ENCODE data around the gene ZSCAN31. TPM values are rescaled to one million over a fixed set of nuclear protein-coding genes. Genes with fewer than 3 reads are reported as not detected.
"Not testable (repeated sequence)": the region's sequence is repeated elsewhere in the genome, so short reads cannot be mapped to it uniquely, and the experiment has no call there.

The ZSCAN31 gene
- total RNA-seq, 1 donor from 2014 or later = 6.2 TPM

GRCh38 chr6:28326371-28326948 is 9.5 kb downstream of the ZSCAN31 start:
- no peak overlapping the region for H3K27ac Mint-ChIP-seq
- no peak for TF ChIP-seq CTCF (conservative IDR thresholded peaks at IDR 0.05)
- no peaks in the 10 kb centered on the region for H3K27me3 Mint-ChIP-seq
- no peaks in the 10 kb centered on the region for H3K4me1 Mint-ChIP-seq (ENCODE audit: unreplicated experiment)
- no peak overlapping the region for H3K4me3 Mint-ChIP-seq
- peaks cover 46% of the 10 kb centered on the region for H3K36me3 Mint-ChIP-seq
- peaks cover 22% of the 10 kb centered on the region for H3K9me3 Mint-ChIP-seq
- no peak for DNase-seq (ENCODE audit: extremely low spot score, unreplicated experiment)

GRCh38 chr6:28323813-28324424 is 12.0 kb downstream of the ZSCAN31 start:
- Mint-ChIP-seq H3K36me3 (peaks cover 39% of the 10 kb centered on the region), H3K27ac (no peak overlapping the region), H3K9me3 (peaks cover 27% of the 10 kb centered on the region), H3K27me3 (no peaks in the 10 kb centered on the region), H3K4me3 (no peak overlapping the region), H3K4me1 (ENCODE audit: unreplicated experiment) (no peaks in the 10 kb centered on the region)
- DNase-seq (ENCODE audit: extremely low spot score, unreplicated experiment) = no peak
- no peak for TF ChIP-seq CTCF (conservative IDR thresholded peaks at IDR 0.05)

GRCh38 chr6:28322661-28323060 is 13.3 kb downstream of the ZSCAN31 start:
- H3K27me3 Mint-ChIP-seq = no peaks in the 10 kb centered on the region
- H3K4me1 Mint-ChIP-seq (ENCODE audit: unreplicated experiment) = no peaks in the 10 kb centered on the region
- DNase-seq (ENCODE audit: extremely low spot score, unreplicated experiment) = no peak
- peaks cover 35% of the 10 kb centered on the region for H3K36me3 Mint-ChIP-seq
- peaks cover 25% of the 10 kb centered on the region for H3K9me3 Mint-ChIP-seq
- H3K27ac Mint-ChIP-seq = no peak overlapping the region
- no peak overlapping the region for H3K4me3 Mint-ChIP-seq
- TF ChIP-seq CTCF (conservative IDR thresholded peaks at IDR 0.05) = no peak

- not testable (repeated sequence) for H3K27me3 Mint-ChIP-seq; H3K27ac Mint-ChIP-seq; H3K4me3 Mint-ChIP-seq; H3K9me3 Mint-ChIP-seq; H3K4me1 Mint-ChIP-seq (ENCODE audit: unreplicated experiment); DNase-seq (ENCODE audit: extremely low spot score, unreplicated experiment); H3K36me3 Mint-ChIP-seq
Observed at GRCh38 chr6:28317866-28318265, 18.1 kb downstream of the ZSCAN31 start.

- DNase-seq (ENCODE audit: extremely low spot score, unreplicated experiment) = no peak
- Mint-ChIP-seq H3K4me1 (ENCODE audit: unreplicated experiment) (no peaks in the 10 kb centered on the region), H3K27ac (no peak overlapping the region), H3K27me3 (no peaks in the 10 kb centered on the region), H3K36me3 (peaks cover 6% of the 10 kb centered on the region), H3K4me3 (no peak overlapping the region), H3K9me3 (peaks cover under 1% of the 10 kb centered on the region)
- TF ChIP-seq CTCF (conservative IDR thresholded peaks at IDR 0.05) = no peak
Observed at GRCh38 chr6:28315628-28316027, 20.3 kb downstream of the ZSCAN31 start.

GRCh38 chr6:28312939-28313338 is 23.0 kb downstream of the ZSCAN31 start:
- Mint-ChIP-seq H3K9me3 (no peaks in the 10 kb centered on the region), H3K4me3 (no peak overlapping the region), H3K36me3 (peaks cover 6% of the 10 kb centered on the region), H3K4me1 (ENCODE audit: unreplicated experiment) (no peaks in the 10 kb centered on the region), H3K27ac (no peak overlapping the region), H3K27me3 (no peaks in the 10 kb centered on the region)
- no peak for TF ChIP-seq CTCF (conservative IDR thresholded peaks at IDR 0.05)
- no peak for DNase-seq (ENCODE audit: extremely low spot score, unreplicated experiment)

Measured in type B pancreatic cell (in vitro differentiated cells).